Smooth muscle cell (in vitro differentiated cells): ENCODE measurements around the gene PKD1L1. TPM values are rescaled to one million over a fixed set of nuclear protein-coding genes. Genes with fewer than 3 reads are reported as not detected.

ENCODE experiments used
- DNase-seq: peaks from one replicate; lab custom pipeline; 2025; ENCODE audit not compliant: unreplicated experiment; lab: John Stamatoyannopoulos, UW
- H2AFZ ChIP-seq: fragments of 200-600 bp; sonication (generic); 2 replicates; pipeline ENCODE4 v1.6.0; 2016; ENCODE audit warnings: antibody characterized with exemption, low read depth, mild to moderate bottlenecking
- H3F3A ChIP-seq: fragments of 200-600 bp; sonication (generic); 2 replicates; pipeline ENCODE4 v1.6.0; 2017; ENCODE audit warnings: antibody characterized with exemption, low read depth
- H3K27ac ChIP-seq: fragments of 200-600 bp; sonication (generic); 2 replicates; pipeline ENCODE4 v1.5.1; 2016; ENCODE audit warnings: low read depth, mild to moderate bottlenecking
- H3K27me3 ChIP-seq: fragments of 200-600 bp; sonication (generic); 2 replicates; pipeline ENCODE4 v1.6.1; 2016; ENCODE audit warnings: low read depth, mild to moderate bottlenecking
- H3K36me3 ChIP-seq: fragments of 200-600 bp; sonication (generic); 2 replicates; pipeline ENCODE4 v1.5.1; 2016; ENCODE audit warnings: low read depth
- H3K4me1 ChIP-seq: fragments of 200-600 bp; sonication (generic); 2 replicates; pipeline ENCODE4 v1.5.1; 2016; ENCODE audit warnings: low read depth
- H3K4me2 ChIP-seq: fragments of 200-600 bp; sonication (generic); 2 replicates; pipeline ENCODE4 v1.6.0; 2016; ENCODE audit warnings: mild to moderate bottlenecking
- H3K4me3 ChIP-seq: fragments of 200-600 bp; sonication (generic); 2 replicates; pipeline ENCODE4 v1.5.1; 2016; ENCODE audit warnings: mild to moderate bottlenecking
- H3K79me2 ChIP-seq: fragments of 200-600 bp; sonication (generic); 2 replicates; pipeline ENCODE4 v1.6.0; 2016; ENCODE audit warnings: low read depth, mild to moderate bottlenecking
- H3K9ac ChIP-seq: fragments of 200-600 bp; sonication (generic); 2 replicates; pipeline ENCODE4 v1.6.0; 2016; ENCODE audit warnings: low read depth
- H3K9me3 ChIP-seq: fragments of 200-600 bp; sonication (generic); replicated peaks from 2 replicates; pipeline ENCODE4 v1.5.1; 2016; ENCODE audit warnings: low read depth
- H4K20me1 ChIP-seq: fragments of 200-600 bp; sonication (generic); 2 replicates; pipeline ENCODE4 v1.6.0; 2016; ENCODE audit warnings: low read depth
- CTCF ChIP-seq: fragments of 200-600 bp; sonication (generic); IDR thresholded peaks from 2 replicates; pipeline ENCODE4 v1.5.1; 2017; ENCODE audit warnings: borderline replicate concordance, mild to moderate bottlenecking, antibody characterized with exemption; ENCODE audit not compliant: insufficient read depth, poor library complexity, severe bottlenecking
- WGBS: methylation state at CpG from one replicate; pipeline ENCODE4 v1.1.7; 2016; ENCODE audit warnings: low lambda C conversion rate; 5-methylcytosine and 5-hydroxymethylcytosine counted together
- polyA plus RNA-seq: library from polyadenylated mRNA; unstranded; fragments of >200 nt; fragmentation: Nextera tagmentation; extraction: Ambion mirVana; gene quantifications from 2 replicates; pipeline ENCODE4 v1.2.1, GENCODE V29; 2016
- total RNA-seq: library from RNA; depleted of rRNA; stranded (reverse); fragments of >200 nt; gene quantifications from 2 replicates; pipeline ENCODE4 v1.2.3, GENCODE V29; 2014

The PKD1L1 gene
- total and polyA plus RNA-seq, 2 experiments from 2014 or later = 0.04 to 0.06 TPM

GRCh38 chr7:47833211-47833610, 115.1 kb downstream of the PKD1L1 start:
- Histone ChIP-seq H3K27ac (no peak overlapping the region), H3K4me3 (no peak overlapping the region), H3K79me2 (no peaks in the 10 kb centered on the region), H3K9ac (no peak overlapping the region), H3K27me3 (no peaks in the 10 kb centered on the region), H3K9me3 (no peaks in the 10 kb centered on the region), H4K20me1 (no peaks in the 10 kb centered on the region), H3F3A (no peaks in the 10 kb centered on the region), H2AFZ (no peak overlapping the region), H3K4me1 (no peaks in the 10 kb centered on the region), H3K36me3 (no peaks in the 10 kb centered on the region), H3K4me2 (no peak overlapping the region)
- DNase-seq = no peak
- TF ChIP-seq CTCF = no peak
- WGBS = 95% methylated on average over 8 of the region's 8 CpGs

GRCh38 chr7:47832105-47832715, 116.1 kb downstream of the PKD1L1 start:
- H3K4me3 ChIP-seq = no peak overlapping the region
- no peak overlapping the region for H3K4me2 ChIP-seq
- H3K9me3 ChIP-seq = no peaks in the 10 kb centered on the region
- H3K79me2 ChIP-seq = no peaks in the 10 kb centered on the region
- WGBS = 93% methylated on average over 10 of the region's 10 CpGs
- no peak overlapping the region for H2AFZ ChIP-seq
- no peaks in the 10 kb centered on the region for H3K36me3 ChIP-seq
- no peak overlapping the region for H3K9ac ChIP-seq
- H4K20me1 ChIP-seq = no peaks in the 10 kb centered on the region
- H3K27ac ChIP-seq = no peak overlapping the region
- H3K27me3 ChIP-seq = no peaks in the 10 kb centered on the region
- no peak for TF ChIP-seq CTCF
- H3F3A ChIP-seq = no peaks in the 10 kb centered on the region
- no peak for DNase-seq
- H3K4me1 ChIP-seq = no peaks in the 10 kb centered on the region

DNA sequence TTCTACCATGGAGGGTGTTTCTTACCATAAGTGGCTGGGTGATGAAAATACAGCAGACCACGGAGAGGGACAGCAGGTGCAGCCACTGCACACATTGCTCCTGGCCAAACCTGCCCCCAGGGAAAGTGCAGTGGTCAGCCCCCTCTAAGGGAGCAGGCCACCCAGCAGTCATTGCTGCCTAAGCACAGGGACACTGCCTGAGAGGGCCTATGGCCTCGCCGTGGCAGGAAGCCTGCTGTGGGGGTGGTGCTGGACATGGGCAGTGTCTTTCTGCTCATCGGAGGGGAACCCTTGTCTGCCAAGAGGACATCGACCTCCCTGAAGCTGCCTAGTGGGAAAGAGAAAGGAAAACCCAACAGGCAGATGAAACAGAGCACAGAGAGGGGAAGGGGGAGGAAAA, 118.3 kb downstream of the PKD1L1 start:
- Histone ChIP-seq H3K36me3 (no peaks in the 10 kb centered on the region), H2AFZ (no peak overlapping the region), H3K9me3 (no peaks in the 10 kb centered on the region), H3K27me3 (no peaks in the 10 kb centered on the region), H3K4me3 (no peak overlapping the region), H3K9ac (no peak overlapping the region), H3F3A (no peaks in the 10 kb centered on the region), H3K4me2 (no peak overlapping the region), H4K20me1 (no peaks in the 10 kb centered on the region), H3K79me2 (no peaks in the 10 kb centered on the region), H3K4me1 (no peaks in the 10 kb centered on the region), H3K27ac (no peak overlapping the region)
- TF ChIP-seq CTCF = no peak
- WGBS = 87% methylated on average over 5 of the region's 5 CpGs
- DNase-seq = no peak

- Histone ChIP-seq H3K4me2 (no peak overlapping the region), H3K79me2 (no peaks in the 10 kb centered on the region), H3K4me3 (no peak overlapping the region), H3K27ac (no peak overlapping the region), H3K9me3 (no peaks in the 10 kb centered on the region), H3F3A (no peaks in the 10 kb centered on the region), H4K20me1 (no peaks in the 10 kb centered on the region), H2AFZ (no peak overlapping the region), H3K4me1 (no peaks in the 10 kb centered on the region), H3K27me3 (no peaks in the 10 kb centered on the region), H3K36me3 (no peaks in the 10 kb centered on the region), H3K9ac (no peak overlapping the region)
- TF ChIP-seq CTCF = no peak
- 92% methylated on average over 4 of the region's 4 CpGs for WGBS
- no peak for DNase-seq
These were observed 120.4 kb downstream of the PKD1L1 start for GRCh38 chr7:47827871-47828270.
